Sciatic nerve (tissue), 2 donors: ENCODE results near the gene GIGYF2. TPM values are rescaled to one million over a fixed set of nuclear protein-coding genes. Genes with fewer than 3 reads are reported as not detected.

Experiments
- ATAC-seq: fragments of 200-7000 bp; cut with Tn5 transposase; one replicate; pipeline ENCODE4 v1.9.1; 2020; ENCODE audit warnings: mild to moderate bottlenecking, moderate library complexity
- DNase-seq: peaks from one replicate; pipeline ENCODE4 v3.0.0-alpha.2; 2020; ENCODE audit warnings: low spot score
- intact Hi-C: fragments of 100-400 bp; cut with DNase I; formaldehyde crosslinking; loops from one replicate; pipeline ENCODE4 v1.14.2; 2022
- total RNA-seq: library from RNA; stranded (reverse); fragmentation: NEBNext Ultra II Directional; extraction: Animal tissue kit (Norgen Biotek cat#: 25700); gene quantifications from one replicate; pipeline ENCODE4 v1.2.1, GENCODE V29; 2021
- donor health status: DM: no; HTN: no; CAD: no.
- donor health status: DM: no; HTN: no; CAD: no.

Gene GIGYF2
- total RNA-seq, 1 donor from 2014 or later, result 97.1 TPM

DNA sequence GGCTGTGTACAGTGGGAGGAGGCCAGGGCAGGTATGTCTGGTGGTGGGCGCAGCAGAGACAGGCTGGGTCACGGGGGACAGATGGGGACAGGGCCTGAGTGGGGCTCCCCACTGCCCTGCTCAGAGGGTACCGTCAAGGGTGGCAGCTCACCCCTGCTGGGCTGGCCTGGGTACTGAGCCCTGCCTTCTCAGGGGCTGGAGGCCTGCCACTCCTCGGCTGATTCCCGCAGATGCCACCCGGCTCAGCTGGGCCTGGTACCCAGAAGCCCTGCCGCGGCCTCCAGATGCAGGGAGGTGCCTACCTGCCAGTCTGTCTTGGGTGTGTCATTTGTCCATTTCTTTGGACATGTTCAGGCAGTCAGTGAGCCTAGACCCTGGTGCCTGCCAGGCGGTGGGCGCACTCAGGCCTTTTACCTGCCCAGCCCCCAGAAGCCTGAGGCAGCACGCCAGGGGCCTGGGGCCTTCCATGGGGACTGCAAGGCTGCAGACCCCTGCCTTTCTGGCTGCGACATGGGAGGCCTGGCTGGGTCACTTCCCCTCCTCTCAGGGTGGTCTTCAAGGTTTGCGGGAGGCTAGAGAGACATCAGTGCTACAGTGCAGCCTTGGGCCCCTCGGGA is 176.3 kb downstream of the GIGYF2 start:
- intact Hi-C loops, result no loop called here
- DNase-seq, result peak; percentile 56
- ATAC-seq, result no peak

DNA sequence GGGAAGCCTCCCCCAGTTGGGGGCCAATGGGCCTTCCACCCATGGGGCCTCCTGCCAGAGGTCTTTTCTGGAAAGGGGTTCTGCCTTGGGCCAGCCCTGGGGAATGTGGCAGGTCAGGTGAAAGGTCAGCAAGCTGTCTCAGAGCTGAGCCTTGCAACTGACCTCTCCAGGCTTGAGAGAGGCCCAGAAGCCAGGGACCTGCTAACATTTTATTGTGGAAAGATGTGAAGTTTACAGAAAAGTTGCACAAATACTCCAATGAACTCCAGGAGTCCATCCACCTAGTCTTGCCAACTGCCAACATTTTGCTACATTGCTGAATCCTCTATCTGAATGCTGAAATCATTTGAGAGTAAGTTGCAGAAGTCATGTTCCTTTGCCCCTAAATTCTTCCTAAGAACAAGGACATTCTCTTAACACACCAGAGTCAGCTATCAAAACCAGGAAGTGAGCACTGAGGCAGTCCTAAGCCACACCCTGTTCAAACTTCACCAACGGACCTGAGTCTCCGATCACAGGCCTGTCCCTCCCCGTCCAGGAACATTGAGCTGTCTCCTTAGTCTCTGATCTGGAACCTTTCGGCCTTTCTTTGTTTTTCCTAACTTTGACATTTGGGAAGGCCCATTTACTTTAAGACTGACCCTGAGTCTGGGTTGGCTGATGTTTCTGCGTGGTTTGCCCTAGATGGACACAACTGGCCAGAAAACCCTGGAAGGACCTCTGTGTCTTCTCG is 176.9 kb downstream of the GIGYF2 start:
- intact Hi-C loops, result no loop called here
- ATAC-seq (no peak), DNase-seq (no peak)

DNA sequence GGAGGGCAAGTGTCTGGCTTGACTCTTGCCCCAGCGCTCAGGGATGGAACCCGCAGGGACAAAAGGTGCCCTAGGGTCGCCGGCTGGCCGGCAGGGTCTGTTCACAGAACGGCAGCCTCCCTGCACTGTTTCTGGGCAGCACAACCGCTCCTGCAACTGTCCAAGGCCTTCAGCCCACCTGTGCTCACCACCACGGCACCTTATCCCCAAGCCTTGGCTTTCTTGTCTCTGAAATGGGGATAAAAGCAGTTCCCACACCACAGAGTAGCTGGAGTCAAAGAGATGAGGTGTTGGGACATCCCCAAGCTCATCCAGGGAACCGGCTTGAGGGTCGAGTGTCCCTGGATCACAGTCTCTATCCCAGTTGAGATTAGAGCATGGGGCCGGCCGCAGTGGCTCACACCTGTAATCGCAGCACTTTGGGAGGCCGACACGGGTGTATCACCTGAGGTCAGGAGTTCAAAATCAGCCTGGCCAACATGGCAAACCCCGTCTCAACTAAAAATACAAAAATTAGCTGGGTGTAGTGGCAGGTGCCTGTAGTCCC is 177.6 kb downstream of the GIGYF2 start:
- DNase-seq, result peak; percentile 51
- intact Hi-C loops, result no loop called here

DNA sequence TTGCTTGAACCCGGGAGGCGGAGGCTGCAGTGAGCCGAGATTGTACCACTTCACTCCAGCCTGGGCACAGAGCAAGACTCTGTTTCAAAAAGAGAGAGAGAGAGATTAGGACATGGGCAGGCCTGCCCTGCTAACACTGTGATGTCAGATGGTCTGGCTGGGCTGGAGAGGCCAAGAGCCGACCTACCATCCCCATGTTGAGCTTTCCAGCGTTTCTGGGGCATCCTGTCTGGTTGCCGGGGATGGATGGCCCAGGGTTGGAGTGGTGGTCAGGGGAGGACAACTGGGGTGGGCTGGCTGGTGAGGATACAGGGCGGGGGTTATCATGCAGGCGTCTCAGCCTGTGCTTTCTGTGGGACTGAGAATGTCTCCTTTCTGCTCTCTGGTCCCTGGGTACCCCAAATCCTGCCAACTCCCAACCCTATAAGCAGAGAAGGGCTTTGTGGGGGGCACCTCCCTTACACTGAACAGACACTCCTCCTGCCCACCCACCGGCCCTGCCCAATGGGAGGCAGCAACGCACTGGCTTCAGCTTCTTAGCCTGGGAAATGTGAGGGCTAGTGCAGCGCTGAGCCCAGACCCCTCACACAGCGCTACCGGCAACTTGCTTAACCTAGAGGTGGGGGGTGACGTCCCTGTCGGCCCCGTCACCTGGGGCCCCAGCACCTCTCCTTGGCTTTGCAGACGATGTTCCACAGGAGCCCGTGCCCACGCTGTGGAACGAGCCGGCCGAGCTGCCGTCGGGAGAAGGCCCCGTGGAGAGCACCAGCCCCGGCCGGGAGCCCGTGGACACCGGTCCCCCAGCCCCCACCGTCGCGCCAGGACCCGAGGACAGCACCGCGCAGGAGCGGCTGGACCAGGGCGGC is 178.4 kb downstream of the GIGYF2 start:
- intact Hi-C loops, result no loop called here
- peak; percentile 63 for DNase-seq
- peak; percentile 20 for ATAC-seq

More for the DNA sequence above, 177.6 kb downstream of the GIGYF2 start:
- ATAC-seq, result no peak

DNA sequence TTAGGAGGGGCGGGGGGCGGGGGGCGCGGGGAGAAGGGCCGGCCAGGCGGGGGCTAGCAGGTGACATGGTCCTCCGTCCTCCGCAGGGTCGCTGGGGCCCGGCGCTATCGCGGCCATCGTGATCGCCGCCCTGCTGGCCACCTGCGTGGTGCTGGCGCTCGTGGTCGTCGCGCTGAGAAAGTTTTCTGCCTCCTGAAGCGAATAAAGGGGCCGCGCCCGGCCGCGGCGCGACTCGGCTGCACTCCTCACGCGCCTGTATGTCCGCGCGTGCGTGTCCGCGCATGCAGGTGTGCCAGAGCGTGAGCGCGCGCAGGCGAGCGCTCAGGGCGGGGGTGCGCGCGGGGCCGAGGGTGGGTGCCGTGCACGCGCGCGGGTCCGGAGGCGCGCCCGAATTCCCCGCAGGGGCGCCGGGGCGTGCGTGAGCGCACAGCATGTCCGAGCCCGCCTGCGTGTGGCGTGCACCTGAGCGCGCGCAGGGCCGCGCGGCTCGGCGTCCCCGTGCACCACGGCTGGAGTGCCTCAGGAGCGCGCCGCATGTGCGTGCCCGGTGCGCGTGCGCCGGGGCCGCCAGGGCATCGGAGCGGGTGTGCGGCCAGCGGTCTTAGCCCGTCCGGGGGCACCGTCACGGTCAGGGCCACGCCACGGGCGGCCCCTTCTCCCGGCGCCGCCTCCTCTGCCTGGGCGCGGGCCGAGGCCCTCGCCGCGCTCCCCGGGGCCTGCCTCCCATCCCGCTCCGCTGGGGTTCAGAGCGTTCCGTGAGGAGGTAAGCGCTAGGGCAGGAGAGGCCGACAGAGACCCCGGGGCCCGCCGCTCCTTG is 179.2 kb downstream of the GIGYF2 start:
- peak; percentile 59 for DNase-seq
- no peak for ATAC-seq
- intact Hi-C loops, result no loop called here

DNA sequence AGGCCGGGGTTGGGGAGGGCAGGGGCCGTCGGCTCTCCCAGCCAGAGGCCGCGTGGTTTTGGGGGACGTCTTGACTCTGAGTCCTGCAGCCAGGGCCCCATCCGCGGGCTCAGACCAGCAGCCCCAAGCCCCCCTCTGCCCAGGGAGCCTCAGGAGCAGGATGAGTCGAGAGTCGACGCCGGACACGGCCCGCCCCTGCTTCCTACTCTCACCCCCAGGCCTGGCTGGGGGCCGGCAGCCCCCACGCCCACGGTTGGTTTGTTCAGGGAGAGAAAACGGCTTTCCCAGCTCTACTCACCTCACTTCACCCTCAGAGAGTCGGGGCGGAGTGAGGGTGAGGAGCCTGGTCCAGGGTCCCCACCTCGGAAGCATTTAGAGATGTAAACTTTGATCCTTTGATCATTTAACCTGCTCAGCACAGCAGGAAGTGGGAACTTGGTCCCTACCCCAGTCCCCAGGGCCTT is 179.9 kb downstream of the GIGYF2 start:
- intact Hi-C loops, result no loop called here
- ATAC-seq (no peak), DNase-seq (peak; percentile 58)

DNA sequence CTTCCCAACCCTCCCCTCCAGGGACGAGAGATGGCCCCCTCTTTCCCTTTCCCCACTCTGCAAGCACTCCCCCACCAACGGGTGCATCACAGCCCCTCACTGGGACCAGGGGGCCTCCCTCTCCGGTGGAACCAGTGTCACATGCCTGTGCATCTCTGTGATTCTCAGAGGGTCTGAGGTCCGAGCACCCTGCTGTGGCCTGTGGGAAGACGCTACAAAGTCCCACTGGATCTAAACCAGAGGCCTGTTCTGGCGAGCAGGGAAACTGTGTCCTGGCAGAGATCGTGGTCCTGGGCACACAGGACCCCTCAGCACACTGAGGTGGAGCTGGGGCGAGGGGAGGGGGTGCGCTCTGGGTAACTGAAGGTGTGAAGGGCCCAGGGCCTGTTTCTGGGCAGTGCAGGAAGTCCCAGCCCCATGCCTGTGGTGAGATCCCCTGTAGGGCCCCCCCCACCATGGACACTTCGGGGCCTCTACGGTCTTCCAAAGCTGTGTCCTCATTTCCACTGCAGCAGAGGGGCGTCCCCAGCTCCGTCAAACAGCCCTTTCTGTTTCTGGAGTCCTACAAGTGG is 180.9 kb downstream of the GIGYF2 start:
- intact Hi-C loops, result no loop called here

DNA sequence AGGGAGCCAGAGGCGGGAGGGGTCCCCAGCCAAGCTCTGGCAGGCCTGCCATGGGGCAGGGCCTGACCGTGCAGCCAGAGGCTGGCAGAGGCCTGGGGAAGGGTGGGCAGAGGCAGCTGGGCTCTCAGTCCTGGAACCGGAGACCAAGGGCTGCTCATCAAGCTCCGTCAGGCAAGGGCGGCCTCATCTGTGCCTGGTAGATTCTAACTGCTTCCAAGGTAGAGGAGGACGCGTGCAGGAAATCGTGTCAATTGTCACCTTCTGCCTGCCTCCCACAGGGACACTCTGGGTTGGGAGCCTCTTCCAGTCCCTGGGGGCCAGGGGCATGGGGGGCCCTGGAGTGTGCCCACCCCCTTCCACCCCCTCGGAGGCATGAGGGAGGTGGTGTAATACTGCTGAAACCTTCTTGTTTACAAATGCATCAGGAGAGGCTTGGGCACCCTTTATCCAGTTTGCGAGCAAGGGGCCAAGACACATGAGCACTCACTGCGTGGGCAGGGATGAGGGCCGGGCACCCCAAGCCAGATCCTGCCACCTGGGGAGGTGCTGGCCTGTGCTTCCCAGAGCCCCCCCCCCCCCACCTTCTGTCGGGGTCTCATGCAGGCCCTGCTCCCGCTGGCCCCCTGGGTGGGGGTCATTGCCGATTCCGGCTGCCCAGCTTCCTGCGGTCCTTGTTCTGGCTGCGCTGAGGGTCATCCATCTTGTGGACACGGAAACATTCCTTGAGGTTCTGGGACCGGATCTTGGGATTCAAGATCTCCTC is 181.9 kb downstream of the GIGYF2 start:
- DNase-seq (peak; percentile 41), ATAC-seq (no peak)
- intact Hi-C loops, result no loop called here

More for the DNA sequence above, 180.9 kb downstream of the GIGYF2 start:
- ATAC-seq, result no peak
- peak; percentile 39 for DNase-seq

DNA sequence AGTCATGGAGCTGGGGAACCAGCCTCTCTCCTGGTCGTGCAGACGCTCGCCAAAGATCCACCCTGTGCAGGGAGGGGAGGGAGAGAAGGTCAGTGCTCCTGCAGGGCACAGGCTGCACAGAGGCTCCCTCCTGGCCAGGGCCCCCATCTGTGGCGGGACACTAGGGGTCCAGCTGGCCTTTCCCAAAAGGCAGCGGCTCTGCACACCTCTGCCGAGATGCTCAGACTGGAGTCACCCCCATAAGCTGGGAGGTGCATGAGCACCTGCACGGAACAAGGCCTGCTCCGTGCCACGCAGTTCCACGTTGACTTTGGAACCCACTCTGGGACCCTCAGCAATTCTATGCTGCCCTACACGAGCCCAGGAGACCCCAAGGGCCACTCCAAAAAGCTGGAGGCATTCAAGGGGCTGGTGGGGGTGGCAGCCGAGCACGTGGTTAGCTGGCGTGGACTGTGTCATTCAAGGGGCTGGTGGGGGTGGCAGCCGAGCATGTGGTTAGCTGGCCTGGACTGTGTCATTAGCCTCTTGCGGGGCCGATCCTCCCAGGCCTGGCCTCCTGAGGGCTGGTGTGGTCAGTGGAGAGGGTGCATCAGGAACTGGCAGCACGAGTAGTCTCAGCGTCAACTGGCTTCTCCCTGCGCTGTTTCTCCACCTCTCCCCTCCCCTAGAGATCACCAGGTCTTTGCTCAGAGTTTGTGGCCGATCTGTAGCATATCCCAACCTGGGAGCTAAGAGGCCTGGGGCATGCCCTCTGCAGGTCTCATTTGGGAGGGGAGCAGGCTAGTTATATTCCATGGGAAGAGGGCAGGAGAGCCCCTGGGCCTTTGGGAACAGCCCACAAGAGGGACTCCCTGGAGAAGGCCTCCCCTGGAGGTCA is 182.7 kb downstream of the GIGYF2 start:
- DNase-seq (peak; percentile 36), ATAC-seq (no peak)
- intact Hi-C loops, result no loop called here

DNA sequence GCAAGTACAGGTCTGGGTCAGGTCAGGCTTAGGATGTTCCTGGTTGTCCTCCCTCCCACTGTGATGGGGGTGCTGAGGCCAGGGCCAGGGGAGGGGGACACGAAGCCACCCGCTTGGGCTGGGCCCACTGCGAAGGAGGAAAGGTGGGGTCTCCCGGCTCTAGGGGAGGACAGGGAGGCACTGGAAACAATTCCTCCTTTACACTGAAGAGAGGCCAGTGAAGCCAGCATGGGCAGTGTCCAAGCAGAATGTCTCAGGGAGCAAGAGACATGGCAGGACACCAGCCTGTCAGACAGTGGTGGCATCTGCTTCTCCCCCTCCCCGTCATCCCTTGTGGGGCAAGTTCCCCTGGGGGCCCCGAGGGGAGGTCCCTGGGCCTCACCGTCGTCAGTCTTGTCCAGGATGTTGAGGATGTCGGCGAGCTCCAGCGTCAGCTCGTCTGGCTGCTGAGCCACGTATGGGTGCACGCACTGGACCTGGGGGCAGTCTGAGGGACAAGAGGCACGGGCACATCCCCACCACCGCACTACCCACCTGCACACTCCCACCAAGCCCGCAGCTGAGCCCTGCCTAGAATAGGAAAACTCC is 183.7 kb downstream of the GIGYF2 start:
- no peak for DNase-seq
- no peak for ATAC-seq
- intact Hi-C loops, result no loop called here

DNA sequence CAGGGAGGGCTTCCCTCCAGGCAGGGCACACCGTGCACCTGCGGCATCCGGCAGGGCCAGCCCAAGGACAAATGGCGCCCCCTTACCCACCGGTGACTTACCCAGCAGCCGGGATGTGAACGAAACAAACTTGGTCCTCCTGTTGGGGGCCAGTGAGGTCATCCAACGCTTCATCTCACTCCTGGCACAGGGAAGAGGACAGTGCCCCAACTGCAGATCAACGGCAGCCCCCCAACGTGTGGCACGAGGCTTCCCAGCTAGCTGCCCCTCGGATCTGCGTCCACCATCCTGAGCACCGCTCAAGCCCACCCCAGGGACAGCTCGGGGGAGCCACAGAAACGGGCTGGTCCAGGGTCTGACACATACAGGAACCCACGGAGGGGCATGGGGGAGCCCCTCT is 185.0 kb downstream of the GIGYF2 start:
- DNase-seq, result peak; percentile 47
- intact Hi-C loops, result no loop called here
- ATAC-seq, result no peak

DNA sequence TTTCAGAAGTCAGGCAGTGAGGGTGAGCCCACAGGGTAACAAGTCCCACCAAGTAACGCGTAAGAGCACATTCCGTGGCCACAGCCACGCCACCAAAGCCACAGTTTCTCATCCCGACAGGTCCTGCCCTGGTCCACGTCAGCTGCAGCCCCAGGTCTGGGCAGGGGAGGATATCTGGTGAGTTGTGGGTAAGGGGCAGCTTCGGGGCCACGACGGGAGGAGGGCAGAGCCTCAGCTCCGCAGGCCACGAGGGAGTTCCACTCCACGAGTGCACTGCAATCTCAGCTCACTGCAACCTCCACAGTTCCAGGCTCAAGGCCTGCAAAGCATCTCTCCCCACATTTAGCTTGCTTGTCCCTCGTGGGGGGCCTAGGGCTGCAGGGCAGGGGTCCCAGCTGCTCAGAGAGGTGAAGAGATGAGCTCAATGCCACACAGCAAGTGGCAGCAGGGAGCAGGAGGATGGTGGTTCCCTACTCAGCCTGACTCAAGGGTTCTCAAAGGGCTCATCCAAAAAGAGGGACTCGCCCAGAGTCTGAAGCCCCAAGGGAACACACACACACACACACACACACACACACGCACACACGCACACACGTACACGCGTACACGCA is 185.5 kb downstream of the GIGYF2 start:
- intact Hi-C loops, result no loop called here
- no peak for ATAC-seq
- no peak for DNase-seq

DNA sequence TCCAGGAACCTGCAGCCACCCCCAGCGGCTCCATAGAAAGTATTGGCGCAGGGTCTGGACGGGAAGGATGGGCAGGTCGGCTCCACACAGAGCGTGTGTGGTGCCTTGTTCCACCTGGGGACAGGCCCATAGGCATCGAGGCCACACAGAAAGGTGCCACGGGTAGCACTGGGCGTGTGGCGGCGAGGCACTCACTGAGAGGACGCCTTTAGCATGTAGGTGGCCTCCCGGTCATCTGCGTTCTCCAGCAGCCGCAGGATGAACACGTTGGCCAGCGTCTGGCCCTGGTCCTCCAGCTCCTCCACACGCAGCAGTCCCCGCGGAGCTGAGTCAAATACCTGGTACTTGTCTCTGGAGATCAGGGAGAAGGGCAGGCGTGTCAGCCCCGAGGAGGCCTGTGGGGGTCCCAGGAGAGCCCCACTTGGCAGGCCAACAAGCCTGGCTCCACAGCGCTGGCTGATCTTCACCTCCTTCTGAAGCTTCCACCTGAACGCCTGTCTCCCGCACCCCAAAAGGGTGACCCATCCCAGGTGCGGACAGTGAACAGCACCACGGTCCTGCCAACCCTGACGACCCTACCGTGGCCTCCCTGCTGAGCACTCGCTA is 186.1 kb downstream of the GIGYF2 start:
- no peak for DNase-seq
- no peak for ATAC-seq
- intact Hi-C loops, result no loop called here

DNA sequence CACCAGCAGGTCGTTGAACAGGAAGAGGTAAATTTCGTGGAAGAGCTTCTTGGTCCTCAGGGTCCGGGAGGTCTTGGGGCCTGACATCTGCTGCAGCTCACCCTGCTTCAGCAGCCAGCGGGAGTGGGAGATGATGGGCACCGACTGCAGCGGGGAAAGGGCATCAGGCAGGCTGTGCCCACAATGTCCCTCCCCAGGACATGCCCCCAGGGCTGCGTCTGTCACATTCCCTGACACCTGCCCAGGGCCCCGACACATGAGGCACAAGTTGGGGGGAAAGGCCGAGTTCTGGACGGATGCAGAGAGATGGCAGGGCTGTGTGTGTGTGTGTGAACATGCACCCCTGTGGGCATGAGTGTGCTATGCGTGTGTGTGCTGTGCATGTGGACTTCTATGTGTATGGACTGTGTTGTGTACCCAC is 186.9 kb downstream of the GIGYF2 start:
- no peak for ATAC-seq
- no peak for DNase-seq
- intact Hi-C loops, result no loop called here

DNA sequence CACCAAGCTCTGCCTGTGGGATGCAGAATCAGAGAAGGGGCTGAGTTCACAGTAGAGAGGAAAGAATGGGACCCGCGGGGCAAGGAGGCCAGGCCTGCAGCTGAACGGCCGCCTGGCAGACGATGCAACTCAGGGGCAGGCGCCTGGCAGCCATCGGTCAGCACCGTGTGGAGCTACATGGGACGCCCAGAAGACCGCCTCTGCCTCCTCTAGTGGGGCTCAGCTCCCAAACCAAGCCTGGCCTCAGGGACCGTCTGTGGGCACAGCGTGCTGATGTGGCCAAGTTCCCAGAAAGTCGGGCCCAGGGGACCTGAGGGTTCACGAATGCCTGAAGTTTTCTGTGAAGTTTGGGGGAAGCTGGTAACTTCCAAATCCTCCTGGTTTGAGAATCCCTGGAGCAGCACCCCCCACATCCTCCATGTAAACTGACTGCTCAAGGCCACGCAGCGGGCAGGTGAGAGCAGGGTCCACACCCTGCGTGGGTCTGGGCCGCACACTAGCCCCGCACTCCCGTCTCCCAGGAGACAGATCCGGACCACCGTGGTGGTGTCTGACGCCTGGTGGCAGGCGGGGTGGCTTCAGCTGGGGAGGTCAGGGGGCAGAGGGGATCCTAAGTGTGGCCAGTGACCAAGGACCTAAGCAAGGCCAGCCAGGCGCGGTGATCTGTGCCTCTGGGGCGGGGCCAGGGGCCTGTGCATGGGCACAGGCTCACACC is 187.6 kb downstream of the GIGYF2 start:
- intact Hi-C loops, result no loop called here
- ATAC-seq, result no peak
- DNase-seq, result no peak
